Caco-2 (cell line): ENCODE results near the gene OGDH. TPM values are rescaled to one million over a fixed set of nuclear protein-coding genes. Genes with fewer than 3 reads are reported as not detected.

ENCODE experiments used
- Bru-seq: library from RNA; stranded (reverse); fragments of 400-500 nt; gene quantifications from one replicate; lab custom pipeline; 2021; lab: Mats Ljungman, UMichigan
- BruChase-seq, 2 experiments: library from RNA; stranded (reverse); fragments of 400-500 nt; gene quantifications; one replicate each; lab custom pipeline; 2021; lab: Mats Ljungman, UMichigan
- BruUV-seq: library from RNA; stranded (reverse); fragments of 400-500 nt; replicated peaks from 2 replicates; lab custom pipeline; 2021; lab: Mats Ljungman, UMichigan
- CTCF ChIA-PET: fragments of 300-600 bp; sonication (Branson Sonifier 250); formaldehyde crosslinking; loops from one replicate; lab custom pipeline; 2022; ENCODE audit warnings: antibody characterized with exemption; lab: Charles Lee
- POLR2A ChIA-PET: fragments of 300-600 bp; sonication (Branson Sonifier 250); formaldehyde crosslinking; loops from one replicate; lab custom pipeline; 2022; ENCODE audit warnings: antibody characterized with exemption; lab: Charles Lee
- DNase-seq, 2 experiments: peaks; one replicate each; pipeline versions ENCODE4 v3.0.0 to v3.0.0-alpha.2; 2020 to 2022
- H3K27me3 ChIP-seq: replicated peaks from 2 replicates; pipeline ENCODE4 v1.6.0; 2011; ENCODE audit warnings: low read length; ENCODE audit not compliant: control insufficient read depth, insufficient read depth
- H3K36me3 ChIP-seq: 2 replicates; pipeline ENCODE4 v1.5.1; 2011; ENCODE audit warnings: low read length; ENCODE audit not compliant: control insufficient read depth, insufficient read depth
- H3K4me1 ChIP-seq: fragments of 250-450 bp; sonication (Bioruptor Pico); 2 replicates; pipeline ENCODE4 v1.5.1; 2020; ENCODE audit warnings: mild to moderate bottlenecking
- H3K4me3 ChIP-seq: 2 replicates; pipeline ENCODE4 v1.5.1; 2011; ENCODE audit warnings: low read depth, mild to moderate bottlenecking, control low read depth, low read length
- H3K9me3 ChIP-seq: fragments of 250-450 bp; sonication (Bioruptor Pico); 2 replicates; pipeline ENCODE4 v1.5.1; 2020; ENCODE audit warnings: mild to moderate bottlenecking, moderate library complexity
- H3K27ac Mint-ChIP-seq: one replicate; pipeline ENCODE4 v1.8.0; 2022; ENCODE audit warnings: mixed read lengths; ENCODE audit not compliant: unreplicated experiment
- H3K27me3 Mint-ChIP-seq: one replicate; pipeline ENCODE4 v1.8.0; 2022; ENCODE audit warnings: mixed read lengths; ENCODE audit not compliant: insufficient read depth, unreplicated experiment
- H3K36me3 Mint-ChIP-seq: one replicate; pipeline ENCODE4 v1.8.0; 2022; ENCODE audit warnings: mild to moderate bottlenecking, mixed read lengths; ENCODE audit not compliant: insufficient read depth, unreplicated experiment
- H3K4me1 Mint-ChIP-seq: one replicate; pipeline ENCODE4 v1.8.0; 2022; ENCODE audit warnings: low read depth, mixed read lengths; ENCODE audit not compliant: unreplicated experiment
- H3K4me3 Mint-ChIP-seq: one replicate; pipeline ENCODE4 v1.8.0; 2022; ENCODE audit warnings: mild to moderate bottlenecking, moderate library complexity, mixed read lengths; ENCODE audit not compliant: unreplicated experiment
- H3K9me3 Mint-ChIP-seq: one replicate; pipeline ENCODE4 v1.8.0; 2022; ENCODE audit warnings: mixed read lengths; ENCODE audit not compliant: unreplicated experiment
- intact Hi-C: fragments of 100-400 bp; cut with micrococcal nuclease; formaldehyde crosslinking; loops from one replicate; pipeline ENCODE4 v1.10.0; 2022; ENCODE audit not compliant: unreplicated experiment
- long read RNA-seq: library from polyadenylated mRNA; stranded (forward); transcript quantifications from one replicate; pipeline ENCODE4 v2.0.0, GENCODE V29; 2022
- total RNA-seq: library from RNA; stranded (reverse); gene quantifications from 2 replicates; pipeline ENCODE4 v1.2.3, GENCODE V29; 2022
- TF ChIP-seq, protein P1 (sequence below), 2 experiments: fragments of 200-600 bp in 1 of 2; IDR thresholded peaks; 1 replicate in 1 of 2; 2 replicates in 1 of 2; pipeline versions ENCODE4 v1.5.1 to v1.8.0; 2011 to 2022; ENCODE audit warnings: antibody characterized with exemption in 1 of 2, control low read depth in 1 of 2, inconsistent platforms in 1 of 2, low read depth in 1 of 2, low read length in 1 of 2, mild to moderate bottlenecking in 1 of 2, moderate library complexity in 1 of 2; ENCODE audit not compliant: insufficient read depth in 1 of 2, severe bottlenecking in 1 of 2, unreplicated experiment in 1 of 2

The OGDH gene
- total RNA-seq: 62.1 and 64.5 TPM in 2 replicates
- percentile 72 among the genes with signal in this experiment for Bru-seq, nascent RNA
- percentile 75 among the genes with signal in this experiment for BruChase-seq, experiment 1, labeled RNA remaining after a 2-hour chase
- BruChase-seq, experiment 2, labeled RNA remaining after a 6-hour chase: percentile 78 among the genes with signal in this experiment
- long read RNA-seq, full-length matches to known transcripts: 8 of 52 reads
- long read RNA-seq, partial matches to known transcripts: 35 of 52 reads
- long read RNA-seq, other reads (novel, unspliced or antisense): 9 of 52 reads

DNA sequence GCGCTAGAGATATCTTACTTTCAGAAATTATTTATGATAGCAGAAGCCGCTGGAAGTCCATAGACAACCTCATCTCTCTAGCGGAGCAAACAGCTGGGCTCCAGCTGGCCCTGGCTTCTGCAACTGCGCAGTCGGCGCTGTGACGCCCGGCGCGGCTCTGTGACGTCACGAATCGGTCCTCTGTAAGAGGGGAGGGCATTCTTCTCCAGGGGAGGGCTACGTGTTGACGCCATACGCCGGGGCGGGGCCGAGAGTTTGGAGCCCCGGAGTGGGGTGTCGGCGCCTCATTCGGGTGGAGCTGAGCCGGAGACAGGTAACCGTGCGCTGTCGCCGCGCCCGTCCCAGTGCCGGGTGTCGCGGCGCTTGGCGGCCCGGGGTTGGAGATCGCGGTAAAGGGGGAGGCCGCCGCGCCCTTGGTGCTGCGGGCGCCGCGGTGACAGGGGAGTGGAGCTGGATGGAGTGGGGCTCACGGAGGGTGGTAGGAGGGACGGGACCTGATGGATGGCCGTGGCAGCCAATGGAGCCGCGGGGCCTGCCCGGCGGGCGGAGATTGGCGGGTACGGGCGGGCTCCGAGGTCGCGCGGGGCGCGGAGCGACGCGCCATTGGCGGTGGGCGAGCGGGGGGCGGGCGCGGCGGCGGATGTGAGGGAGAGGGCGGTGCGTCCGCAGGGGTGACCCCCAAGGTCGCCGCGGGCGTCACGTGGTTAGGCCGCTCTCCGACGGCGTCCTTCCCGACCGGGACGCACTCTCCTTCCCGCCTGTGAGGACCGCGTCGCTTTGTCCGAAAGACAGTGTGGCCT is at the start of gene OGDH:
Gene OGDH, plus strand, starts transcription at position 287 of the 800 bp plus-strand sequence. CDS start 17,717 bp downstream, outside the sequence.
- no peaks in the 10 kb centered on the region for H3K27me3 Mint-ChIP-seq
- intact Hi-C loops: loop anchor here (1.0 to 5.0 kb wide), 5 partner anchors 12 to 191 kb away; partner anchors contain the start of genes PPIA, TMED4 and ZMIZ2
- peak; percentile 98 to 99 for DNase-seq
- H3K36me3 Mint-ChIP-seq: peaks cover 34% of the 10 kb centered on the region
- Histone ChIP-seq H3K36me3 (no peaks in the 10 kb centered on the region), H3K4me3 (peak within 1 kb of the TSS; percentile 76), H3K9me3 (no peaks in the 10 kb centered on the region), H3K4me1 (peaks cover 16% of the 10 kb centered on the region), H3K27me3 (no peaks in the 10 kb centered on the region)
- peak within 1 kb of the TSS; percentile 91 for H3K4me3 Mint-ChIP-seq
- TF ChIP-seq, protein P1, sequence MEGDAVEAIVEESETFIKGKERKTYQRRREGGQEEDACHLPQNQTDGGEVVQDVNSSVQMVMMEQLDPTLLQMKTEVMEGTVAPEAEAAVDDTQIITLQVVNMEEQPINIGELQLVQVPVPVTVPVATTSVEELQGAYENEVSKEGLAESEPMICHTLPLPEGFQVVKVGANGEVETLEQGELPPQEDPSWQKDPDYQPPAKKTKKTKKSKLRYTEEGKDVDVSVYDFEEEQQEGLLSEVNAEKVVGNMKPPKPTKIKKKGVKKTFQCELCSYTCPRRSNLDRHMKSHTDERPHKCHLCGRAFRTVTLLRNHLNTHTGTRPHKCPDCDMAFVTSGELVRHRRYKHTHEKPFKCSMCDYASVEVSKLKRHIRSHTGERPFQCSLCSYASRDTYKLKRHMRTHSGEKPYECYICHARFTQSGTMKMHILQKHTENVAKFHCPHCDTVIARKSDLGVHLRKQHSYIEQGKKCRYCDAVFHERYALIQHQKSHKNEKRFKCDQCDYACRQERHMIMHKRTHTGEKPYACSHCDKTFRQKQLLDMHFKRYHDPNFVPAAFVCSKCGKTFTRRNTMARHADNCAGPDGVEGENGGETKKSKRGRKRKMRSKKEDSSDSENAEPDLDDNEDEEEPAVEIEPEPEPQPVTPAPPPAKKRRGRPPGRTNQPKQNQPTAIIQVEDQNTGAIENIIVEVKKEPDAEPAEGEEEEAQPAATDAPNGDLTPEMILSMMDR (IDR thresholded peaks at IDR 0.05; ENCODE audit: insufficient read depth in 1 of 2, low read depth in 1 of 2, low read length in 1 of 2, severe bottlenecking in 1 of 2, unreplicated experiment in 1 of 2): no peak
- H3K27ac Mint-ChIP-seq: peak within 1 kb of the TSS; percentile 97
- ChIA-PET POLR2A (interaction anchor here (0.6 to 2.7 kb wide), 13 partner anchors 11 to 393 kb away, joined by 3 to 21 read pairs (median 4); partner anchors contain the start of genes CCM2, DDX56, PPIA and PURB), CTCF (interaction anchor here (0.6 to 0.8 kb wide), 3 partner anchors 27 to 223 kb away, joined by 3 to 6 read pairs (median 3); no protein-coding TSS in a partner anchor)
- H3K9me3 Mint-ChIP-seq: no peaks in the 10 kb centered on the region
- TSS peak; percentile 91 for BruUV-seq
- peaks cover 22% of the 10 kb centered on the region for H3K4me1 Mint-ChIP-seq

DNA sequence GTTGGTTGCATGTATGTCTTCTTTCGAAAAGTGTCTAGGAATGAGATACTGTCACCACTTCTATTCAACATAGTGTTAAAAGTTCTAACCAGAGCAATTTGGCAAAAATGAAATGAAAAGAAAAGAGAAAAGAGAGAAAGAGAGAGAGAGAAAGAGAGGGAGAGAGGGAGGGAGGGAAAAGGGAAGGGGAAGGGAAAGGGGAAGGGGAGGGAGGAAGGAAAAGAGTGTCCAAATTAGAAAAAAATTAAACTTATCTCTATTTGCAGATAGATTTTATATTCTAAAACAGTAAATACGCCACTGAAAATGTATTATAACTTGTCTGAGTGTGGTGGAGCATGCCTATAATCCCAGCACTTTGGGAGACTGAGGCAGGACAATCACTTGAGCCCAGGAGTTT is 48.9 kb upstream of the OGDH start:
- no peak overlapping the region for H3K27ac Mint-ChIP-seq
- TF ChIP-seq, protein P1 (IDR thresholded peaks at IDR 0.05; ENCODE audit: insufficient read depth in 1 of 2, low read depth in 1 of 2, low read length in 1 of 2, severe bottlenecking in 1 of 2, unreplicated experiment in 1 of 2): no peak
- ChIA-PET CTCF (no interaction called here), POLR2A (no interaction called here)
- peaks cover 7% of the 10 kb centered on the region for H3K4me1 Mint-ChIP-seq
- H3K4me3 ChIP-seq: no peak overlapping the region
- peaks cover 17% of the 10 kb centered on the region for H3K4me1 ChIP-seq
- no peak overlapping the region for H3K4me3 Mint-ChIP-seq
- H3K9me3 ChIP-seq: no peaks in the 10 kb centered on the region
- no peak for DNase-seq
- BruUV-seq: no TSS peak
- no peaks in the 10 kb centered on the region for H3K27me3 Mint-ChIP-seq
- intact Hi-C loops: no loop called here
- no peaks in the 10 kb centered on the region for H3K27me3 ChIP-seq
- peaks cover 12% of the 10 kb centered on the region for H3K36me3 Mint-ChIP-seq
- H3K9me3 Mint-ChIP-seq: no peaks in the 10 kb centered on the region
- H3K36me3 ChIP-seq: no peaks in the 10 kb centered on the region

DNA sequence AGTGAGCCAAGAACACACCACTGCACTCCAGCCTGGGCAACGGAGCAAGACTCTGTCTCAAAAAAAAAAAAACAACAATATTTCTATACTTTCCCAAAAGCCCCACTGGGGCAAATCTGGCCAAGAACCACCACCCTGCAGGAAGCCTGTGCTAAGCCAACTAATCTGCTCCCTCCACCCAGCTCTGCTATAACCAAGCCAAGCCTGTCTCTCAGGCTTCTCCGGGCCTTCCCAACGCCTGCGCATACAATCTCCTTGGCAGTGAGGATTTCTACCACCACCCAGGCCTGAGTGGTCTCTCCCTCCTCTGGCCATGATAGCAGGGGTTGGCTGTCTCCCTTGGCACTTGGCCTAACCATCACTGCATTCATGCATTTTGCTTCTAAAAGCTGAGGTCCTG is 46.9 kb upstream of the OGDH start:
- Mint-ChIP-seq H3K36me3 (peaks cover 30% of the 10 kb centered on the region), H3K4me3 (no peak overlapping the region), H3K4me1 (peaks cover 13% of the 10 kb centered on the region), H3K27me3 (no peaks in the 10 kb centered on the region), H3K27ac (peak overlapping the region; percentile 58), H3K9me3 (no peaks in the 10 kb centered on the region)
- Histone ChIP-seq H3K4me1 (peaks cover 27% of the 10 kb centered on the region), H3K27me3 (no peaks in the 10 kb centered on the region), H3K36me3 (0 out of 2 replicates have a peak, but pooled peaks cover 2% of the 10 kb centered on the region), H3K4me3 (no peak overlapping the region), H3K9me3 (no peaks in the 10 kb centered on the region)
- no TSS peak for BruUV-seq
- TF ChIP-seq, protein P1 (IDR thresholded peaks at IDR 0.05; ENCODE audit: insufficient read depth in 1 of 2, low read depth in 1 of 2, low read length in 1 of 2, severe bottlenecking in 1 of 2, unreplicated experiment in 1 of 2): no peak
- intact Hi-C loops: no loop called here
- POLR2A ChIA-PET: no interaction called here
- CTCF ChIA-PET: no interaction called here
- no peak for DNase-seq
